Activated naive CD8-positive, alpha-beta T cell treated with anti-CD3 and anti-CD28 coated beads for 36 hours (primary cell): ENCODE results near the gene CST11. TPM values are rescaled to one million over a fixed set of nuclear protein-coding genes. Genes with fewer than 3 reads are reported as not detected.

ENCODE experiments used
- DNase-seq: peaks from one replicate; pipeline ENCODE4 v3.0.0; 2021
- H3K27ac Mint-ChIP-seq: one replicate; pipeline ENCODE4 v1.8.0; 2022; ENCODE audit warnings: mild to moderate bottlenecking, moderate library complexity, mixed read lengths
- H3K27me3 Mint-ChIP-seq: one replicate; pipeline ENCODE4 v1.8.0; 2022; ENCODE audit warnings: mild to moderate bottlenecking, mixed read lengths
- H3K36me3 Mint-ChIP-seq: one replicate; pipeline ENCODE4 v1.8.0; 2021; ENCODE audit warnings: mild to moderate bottlenecking, mixed read lengths
- H3K4me1 Mint-ChIP-seq: one replicate; pipeline ENCODE4 v1.8.0; 2021; ENCODE audit warnings: mixed read lengths
- H3K4me3 Mint-ChIP-seq: one replicate; pipeline ENCODE4 v1.8.0; 2022; ENCODE audit warnings: mild to moderate bottlenecking, moderate library complexity, mixed read lengths
- H3K9me3 Mint-ChIP-seq: one replicate; pipeline ENCODE4 v1.8.0; 2022; ENCODE audit warnings: mixed read lengths
- total RNA-seq, 2 experiments: library from RNA; stranded (reverse); gene quantifications; one replicate each; pipeline ENCODE4 v1.2.3, GENCODE V29; 2021

CST11 gene
- total RNA-seq, 2 experiments from 2014 or later: not detected

DNA sequence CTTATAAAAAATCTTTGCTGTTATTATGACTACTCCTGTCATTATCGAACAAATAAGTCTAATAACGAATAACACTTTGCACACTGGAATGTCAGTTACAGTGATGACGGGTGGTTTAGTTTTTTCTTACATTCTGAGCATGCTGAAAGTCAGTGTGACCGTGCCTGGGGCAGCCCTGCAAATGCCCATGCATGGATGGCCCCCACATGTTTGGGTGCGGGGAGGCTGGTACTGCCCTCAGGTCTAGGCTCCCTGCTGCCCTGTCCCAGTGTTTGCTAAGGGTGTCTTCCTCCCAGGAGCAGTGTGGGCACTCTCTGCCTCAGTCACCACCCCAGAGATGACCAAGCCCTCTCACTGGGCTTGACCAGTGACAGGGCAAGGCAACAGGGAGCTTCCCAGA, 10.2 kb downstream of the CST11 start:
- Mint-ChIP-seq H3K9me3 (no peaks in the 10 kb centered on the region), H3K4me1 (no peaks in the 10 kb centered on the region), H3K36me3 (no peaks in the 10 kb centered on the region), H3K27ac (no peak overlapping the region), H3K27me3 (no peaks in the 10 kb centered on the region), H3K4me3 (no peak overlapping the region)
- DNase-seq: no peak

DNA sequence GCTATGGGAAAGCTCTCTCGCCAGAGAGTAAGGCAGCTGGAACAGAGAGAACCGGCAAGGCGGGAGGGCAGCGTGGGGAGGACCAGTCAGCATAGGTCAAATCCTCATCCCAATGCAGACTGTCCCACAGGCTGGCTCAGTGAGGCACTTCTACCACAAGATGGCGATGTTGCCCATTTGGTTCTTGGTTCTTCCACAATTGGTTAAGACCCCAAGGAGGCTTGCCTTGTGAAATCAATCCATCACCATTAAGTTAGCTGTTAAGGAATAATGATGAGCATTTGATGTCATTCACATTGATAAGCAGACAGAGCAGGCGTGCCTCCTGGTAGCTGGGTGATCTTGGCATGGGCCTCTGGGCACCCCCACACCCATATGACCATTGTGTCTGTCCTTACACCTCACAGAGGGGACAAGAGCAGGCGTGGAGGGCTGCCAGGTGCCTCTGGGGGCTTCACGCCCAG, 10.8 kb downstream of the CST11 start:
- no peaks in the 10 kb centered on the region for H3K36me3 Mint-ChIP-seq
- H3K9me3 Mint-ChIP-seq: no peaks in the 10 kb centered on the region
- no peaks in the 10 kb centered on the region for H3K27me3 Mint-ChIP-seq
- H3K4me1 Mint-ChIP-seq: no peaks in the 10 kb centered on the region
- H3K4me3 Mint-ChIP-seq: no peak overlapping the region
- DNase-seq: peak; percentile 56
- H3K27ac Mint-ChIP-seq: no peak overlapping the region

DNA sequence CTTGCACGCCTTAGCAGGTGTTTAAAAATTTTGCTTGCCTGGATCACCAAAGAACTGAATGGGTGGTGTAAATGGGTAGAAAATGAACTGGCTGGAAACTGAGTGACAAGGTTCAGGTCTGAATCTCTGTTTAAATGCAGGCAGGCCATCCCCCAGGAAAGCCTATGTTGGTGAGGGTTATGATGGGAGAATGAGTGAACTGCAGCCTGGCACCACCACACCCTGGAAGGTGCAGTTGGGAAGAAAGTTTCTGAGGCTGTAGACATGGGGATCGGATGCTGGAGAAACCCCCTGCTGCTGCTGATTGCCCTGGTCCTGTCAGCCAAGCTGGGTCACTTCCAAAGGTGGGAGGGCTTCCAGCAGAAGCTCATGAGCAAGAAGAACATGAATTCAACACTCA, 12.7 kb downstream of the CST11 start:
- Mint-ChIP-seq H3K9me3 (no peaks in the 10 kb centered on the region), H3K4me1 (no peaks in the 10 kb centered on the region)

DNA sequence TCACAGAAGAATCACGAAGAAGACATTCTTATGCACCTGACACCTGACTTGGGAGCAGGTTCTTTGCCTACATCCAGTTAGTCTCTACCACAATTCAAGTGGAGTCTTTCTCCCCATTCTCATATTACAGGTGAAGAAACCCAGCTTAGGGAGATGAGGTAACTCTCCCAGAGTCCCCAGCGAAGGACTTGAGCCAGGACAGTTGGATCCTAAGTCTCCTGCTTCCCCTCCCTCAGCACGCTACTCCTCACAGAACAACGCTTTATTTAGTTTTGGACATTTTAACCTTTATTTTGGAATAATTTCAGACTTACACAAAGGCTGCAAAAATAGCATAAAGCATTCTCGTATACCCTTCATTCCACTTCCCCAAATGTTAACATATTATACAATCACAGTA, 14.0 kb downstream of the CST11 start:
- no peaks in the 10 kb centered on the region for H3K9me3 Mint-ChIP-seq

More for the DNA sequence above, 12.7 kb downstream of the CST11 start:
- Mint-ChIP-seq H3K27ac (no peak overlapping the region), H3K4me3 (no peak overlapping the region), H3K36me3 (no peaks in the 10 kb centered on the region), H3K27me3 (no peaks in the 10 kb centered on the region)
- DNase-seq: no peak

DNA sequence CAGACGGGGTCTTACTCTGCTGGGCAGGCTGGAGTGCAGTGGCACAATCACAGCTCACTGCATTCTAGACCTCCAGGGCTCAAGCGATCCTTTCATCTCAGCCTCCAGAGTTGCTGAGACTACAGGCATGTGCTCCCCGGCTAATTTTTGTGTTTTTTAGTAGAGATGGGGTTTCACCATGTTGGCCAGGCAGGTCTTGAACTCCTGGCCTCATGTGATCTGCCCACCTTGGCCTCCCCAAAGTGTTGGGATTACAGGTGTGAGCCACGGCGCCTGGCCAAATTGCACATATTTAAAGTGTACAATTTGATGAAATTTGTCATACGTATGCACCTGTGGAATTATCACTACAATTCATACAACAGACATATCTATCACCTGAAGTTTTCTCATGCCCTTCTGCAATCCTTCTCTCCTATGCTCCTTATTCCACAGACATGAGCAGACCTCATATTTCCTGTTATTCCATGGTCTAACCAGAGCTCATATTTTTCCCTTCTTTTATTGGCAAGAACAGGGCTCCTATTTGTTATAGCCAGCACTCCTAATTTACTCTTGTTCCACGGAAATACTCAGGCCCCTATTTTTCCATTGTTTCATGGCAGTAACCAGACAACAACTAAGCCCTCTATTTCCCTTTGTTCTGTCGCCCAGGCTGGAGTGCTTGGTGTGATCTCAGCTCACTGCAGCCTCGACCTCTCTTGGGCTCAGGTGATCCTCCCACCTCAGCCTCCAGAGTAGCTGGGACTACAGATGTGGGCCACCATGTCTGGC, 15.4 kb downstream of the CST11 start:
- Mint-ChIP-seq H3K4me3 (no peak overlapping the region), H3K9me3 (no peaks in the 10 kb centered on the region), H3K27ac (no peak overlapping the region), H3K4me1 (no peaks in the 10 kb centered on the region), H3K36me3 (no peaks in the 10 kb centered on the region), H3K27me3 (no peaks in the 10 kb centered on the region)
- no peak for DNase-seq

More for the DNA sequence above, 14.0 kb downstream of the CST11 start:
- H3K4me3 Mint-ChIP-seq: no peak overlapping the region
- H3K36me3 Mint-ChIP-seq: no peaks in the 10 kb centered on the region
- no peaks in the 10 kb centered on the region for H3K27me3 Mint-ChIP-seq
- no peak overlapping the region for H3K27ac Mint-ChIP-seq
- DNase-seq: no peak
- no peaks in the 10 kb centered on the region for H3K4me1 Mint-ChIP-seq

DNA sequence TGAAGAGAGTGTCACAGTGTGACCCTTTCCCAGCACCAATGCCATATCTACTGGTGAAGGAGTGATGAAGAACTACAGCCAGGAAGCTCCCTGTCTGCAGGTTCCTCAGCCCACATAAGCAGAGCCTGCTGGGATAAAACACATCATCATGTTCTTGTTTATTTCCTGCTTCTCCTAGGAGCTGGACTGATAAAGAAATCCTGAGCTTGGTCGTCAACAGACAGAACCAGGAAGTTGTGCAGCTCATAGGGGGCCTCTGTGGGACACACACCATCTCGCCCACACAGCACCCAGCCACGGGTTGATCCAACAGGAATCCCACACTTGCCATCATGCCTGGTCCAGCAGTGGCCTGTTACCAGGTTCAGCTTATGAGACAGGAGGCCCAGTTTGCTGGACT, 16.0 kb downstream of the CST11 start:
- DNase-seq: no peak
- Mint-ChIP-seq H3K36me3 (no peaks in the 10 kb centered on the region), H3K27ac (no peak overlapping the region), H3K27me3 (no peaks in the 10 kb centered on the region), H3K4me1 (no peaks in the 10 kb centered on the region), H3K9me3 (no peaks in the 10 kb centered on the region), H3K4me3 (no peak overlapping the region)

DNA sequence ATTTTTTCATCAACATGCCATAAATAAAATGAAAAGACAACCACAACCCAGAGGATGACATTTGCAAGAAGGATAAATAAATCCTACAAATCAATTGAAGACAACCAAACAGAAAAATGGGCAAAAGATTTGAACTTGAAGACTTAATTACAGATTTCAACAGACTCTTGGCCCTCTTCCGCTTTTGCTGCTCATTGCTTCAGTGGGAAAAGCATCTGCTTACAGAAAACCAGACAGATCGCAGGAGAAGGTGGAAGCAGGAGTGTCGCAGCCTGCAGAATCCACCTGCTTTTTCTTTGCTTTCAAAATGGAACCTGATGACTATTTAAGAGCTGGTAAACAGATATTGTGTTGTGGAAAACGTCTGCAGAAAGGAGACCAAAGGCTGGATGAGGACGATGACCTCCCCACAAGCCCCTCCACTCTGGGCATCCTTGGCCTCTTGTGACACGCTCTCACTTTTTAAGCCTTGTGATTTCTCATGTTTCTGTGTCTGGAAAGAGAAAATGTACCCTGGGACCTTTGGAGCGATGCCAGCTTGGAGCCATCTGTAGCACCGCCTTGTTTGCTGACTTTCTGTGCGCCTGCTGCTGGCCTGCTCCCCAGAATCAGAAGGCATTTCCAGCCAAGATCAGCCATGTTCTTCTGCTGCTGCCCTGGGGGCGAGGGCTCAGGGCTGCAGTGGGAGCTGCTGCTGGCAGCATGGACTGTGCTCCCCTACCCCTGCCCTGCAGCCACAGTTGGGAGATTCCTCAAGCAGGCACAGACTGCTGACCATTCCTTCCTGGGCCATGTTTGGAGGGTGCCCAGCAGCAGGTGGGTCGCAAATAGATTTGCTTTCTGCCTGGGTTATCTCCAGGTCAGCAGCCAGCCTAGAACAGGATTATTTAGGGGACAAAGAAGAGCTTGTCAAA, 16.8 kb downstream of the CST11 start:
- no peaks in the 10 kb centered on the region for H3K27me3 Mint-ChIP-seq
- no peak for DNase-seq
- H3K4me1 Mint-ChIP-seq: no peaks in the 10 kb centered on the region
- H3K36me3 Mint-ChIP-seq: no peaks in the 10 kb centered on the region
- H3K27ac Mint-ChIP-seq: no peak overlapping the region
- H3K4me3 Mint-ChIP-seq: no peak overlapping the region
- H3K9me3 Mint-ChIP-seq: no peaks in the 10 kb centered on the region

DNA sequence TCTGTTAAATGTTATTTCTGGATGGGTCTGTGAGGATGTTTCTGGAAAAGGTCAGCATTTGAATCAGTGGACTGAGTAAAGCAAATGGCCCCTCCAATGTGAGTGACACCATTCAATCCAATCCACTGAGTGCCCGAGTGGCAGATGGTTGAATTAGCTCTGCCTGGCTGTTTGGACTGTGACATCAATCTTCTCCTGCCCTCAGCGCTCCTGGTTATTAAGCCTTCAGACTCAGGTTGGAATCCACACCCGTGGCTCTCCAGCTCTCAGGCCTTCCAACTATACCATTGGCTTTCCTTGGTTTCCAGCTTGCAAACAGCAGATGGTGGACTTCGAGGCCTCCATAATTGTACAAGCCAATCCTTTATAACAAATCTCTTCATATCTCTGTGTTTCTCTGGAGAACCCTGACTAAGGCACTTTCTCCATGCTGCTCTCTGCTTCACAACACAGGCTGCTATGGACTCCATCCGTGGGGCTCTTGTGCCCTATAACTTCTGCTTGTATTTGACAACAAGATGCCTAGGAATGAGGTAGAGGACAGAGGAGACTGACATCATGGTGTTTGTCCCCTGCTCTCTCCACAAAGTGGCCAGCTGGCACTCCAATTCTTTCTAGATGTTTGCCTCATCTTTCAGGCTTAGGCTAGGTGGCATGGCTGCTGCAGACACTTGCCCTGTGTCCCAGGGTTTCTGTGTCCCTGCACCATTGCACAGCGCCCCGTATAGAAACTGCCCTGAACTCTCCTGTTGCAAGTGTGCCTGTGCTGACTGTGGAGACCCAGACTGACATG, 18.0 kb downstream of the CST11 start:
- Mint-ChIP-seq H3K27ac (no peak overlapping the region), H3K4me1 (no peaks in the 10 kb centered on the region), H3K4me3 (no peak overlapping the region), H3K36me3 (no peaks in the 10 kb centered on the region), H3K27me3 (no peaks in the 10 kb centered on the region), H3K9me3 (no peaks in the 10 kb centered on the region)
- DNase-seq: no peak

DNA sequence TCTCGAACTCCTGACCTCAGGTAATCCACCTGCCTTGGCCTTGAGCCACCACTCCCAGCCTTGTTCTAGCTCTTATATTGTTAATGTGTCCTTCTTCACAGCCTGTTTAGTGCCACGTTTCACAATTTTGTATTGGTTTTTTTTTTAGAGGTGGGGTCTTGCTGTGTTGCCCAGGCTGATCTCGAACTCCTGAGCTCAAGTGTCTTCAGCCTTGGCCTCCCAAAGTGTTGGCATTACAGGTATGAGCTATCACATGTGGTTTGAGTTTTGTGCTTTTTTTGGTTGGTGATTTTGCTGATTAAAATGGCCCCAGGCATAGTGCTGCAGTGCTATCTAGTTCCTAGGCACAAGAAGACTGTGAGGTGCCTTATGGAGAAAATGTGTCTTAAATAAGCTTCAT, 19.0 kb downstream of the CST11 start:
- H3K36me3 Mint-ChIP-seq: no peaks in the 10 kb centered on the region
- no peaks in the 10 kb centered on the region for H3K9me3 Mint-ChIP-seq
- no peak overlapping the region for H3K4me3 Mint-ChIP-seq
- no peak for DNase-seq
- H3K27me3 Mint-ChIP-seq: no peaks in the 10 kb centered on the region
- H3K4me1 Mint-ChIP-seq: no peaks in the 10 kb centered on the region
- H3K27ac Mint-ChIP-seq: no peak overlapping the region

DNA sequence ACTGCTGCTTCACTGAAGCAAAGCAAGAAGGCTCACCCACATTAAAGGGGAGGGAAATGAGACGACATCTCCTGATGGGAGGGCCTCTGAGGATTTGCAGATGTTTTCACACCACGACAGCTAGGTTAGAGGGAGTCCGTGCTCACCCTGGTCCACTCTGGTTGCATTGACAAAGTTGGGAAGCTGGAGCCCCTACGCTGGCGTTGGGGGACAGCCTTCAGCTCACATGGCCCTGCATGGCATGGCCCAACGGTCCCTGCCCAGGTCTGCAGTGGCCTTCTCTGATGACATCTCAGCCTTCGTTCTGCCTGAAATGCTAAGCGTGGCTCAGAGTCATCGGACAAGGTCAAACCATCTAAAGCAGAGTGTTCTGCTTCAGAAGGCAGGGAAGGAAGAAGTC, 27.5 kb downstream of the CST11 start:
- no peaks in the 10 kb centered on the region for H3K36me3 Mint-ChIP-seq
- H3K27ac Mint-ChIP-seq: no peak overlapping the region
- H3K27me3 Mint-ChIP-seq: peaks cover 6% of the 10 kb centered on the region
- H3K4me3 Mint-ChIP-seq: no peak overlapping the region
- DNase-seq: no peak
- peaks cover 8% of the 10 kb centered on the region for H3K4me1 Mint-ChIP-seq
- no peaks in the 10 kb centered on the region for H3K9me3 Mint-ChIP-seq

DNA sequence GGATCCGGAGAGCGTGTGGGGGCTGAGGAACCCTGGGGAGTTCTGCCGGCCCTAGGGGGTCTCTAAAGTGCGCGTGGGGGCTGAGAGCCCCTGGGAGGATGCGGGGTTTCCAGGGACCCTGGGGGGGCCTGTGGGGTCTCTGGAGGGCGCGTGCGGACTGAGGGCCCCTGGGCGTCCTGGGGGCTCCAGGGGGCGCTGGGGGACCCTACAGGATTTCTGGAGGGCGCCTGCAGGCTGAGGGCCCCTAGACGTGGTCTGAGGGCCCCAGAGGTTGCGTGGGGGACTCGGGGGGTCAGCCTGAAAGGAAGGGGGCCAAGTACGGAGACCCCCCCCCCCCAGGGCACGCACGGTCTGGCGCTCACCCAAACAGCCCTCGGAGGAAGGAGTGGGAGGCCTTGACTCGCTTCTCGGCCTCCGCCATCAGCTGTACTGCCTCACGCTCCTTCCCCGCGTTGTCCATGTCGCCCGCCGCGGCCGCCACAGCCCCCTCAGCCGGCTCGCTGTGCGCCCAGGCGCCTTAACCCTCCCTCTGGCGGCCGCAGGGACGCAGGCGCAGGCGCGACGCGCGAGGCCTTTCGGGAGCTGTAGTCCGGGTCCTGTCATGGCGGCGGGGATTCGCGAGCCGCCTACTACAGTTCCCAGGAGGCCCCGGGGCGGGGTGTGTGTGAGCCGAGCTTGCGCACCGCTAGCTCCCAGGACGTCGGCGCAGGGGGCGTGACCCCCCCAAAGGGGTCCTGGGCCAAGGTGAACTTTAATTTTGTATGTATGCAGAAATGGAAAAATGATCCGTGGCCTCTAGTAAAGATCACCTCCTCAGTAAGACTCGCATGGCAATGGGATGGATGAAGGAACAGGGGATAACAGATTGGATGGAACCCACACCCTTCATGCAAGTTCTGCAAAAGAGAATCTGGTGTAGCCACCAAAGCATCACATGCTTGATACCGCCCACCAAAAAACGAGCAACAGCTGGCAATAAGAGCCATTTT, 31.4 kb downstream of the CST11 start, which contains the start of gene NAPB:
TSS of gene NAPB (minus strand) at position 546 of the 989 bp plus-strand sequence. CDS start at position 460, 86 bp downstream.
- Mint-ChIP-seq H3K4me3 (peak within 1 kb of the TSS; percentile 86), H3K4me1 (peaks cover 28% of the 10 kb centered on the region), H3K36me3 (no peaks in the 10 kb centered on the region), H3K27ac (peak within 1 kb of the TSS; percentile 79), H3K9me3 (no peaks in the 10 kb centered on the region), H3K27me3 (peaks cover 6% of the 10 kb centered on the region)
- peak; percentile 94 for DNase-seq

DNA sequence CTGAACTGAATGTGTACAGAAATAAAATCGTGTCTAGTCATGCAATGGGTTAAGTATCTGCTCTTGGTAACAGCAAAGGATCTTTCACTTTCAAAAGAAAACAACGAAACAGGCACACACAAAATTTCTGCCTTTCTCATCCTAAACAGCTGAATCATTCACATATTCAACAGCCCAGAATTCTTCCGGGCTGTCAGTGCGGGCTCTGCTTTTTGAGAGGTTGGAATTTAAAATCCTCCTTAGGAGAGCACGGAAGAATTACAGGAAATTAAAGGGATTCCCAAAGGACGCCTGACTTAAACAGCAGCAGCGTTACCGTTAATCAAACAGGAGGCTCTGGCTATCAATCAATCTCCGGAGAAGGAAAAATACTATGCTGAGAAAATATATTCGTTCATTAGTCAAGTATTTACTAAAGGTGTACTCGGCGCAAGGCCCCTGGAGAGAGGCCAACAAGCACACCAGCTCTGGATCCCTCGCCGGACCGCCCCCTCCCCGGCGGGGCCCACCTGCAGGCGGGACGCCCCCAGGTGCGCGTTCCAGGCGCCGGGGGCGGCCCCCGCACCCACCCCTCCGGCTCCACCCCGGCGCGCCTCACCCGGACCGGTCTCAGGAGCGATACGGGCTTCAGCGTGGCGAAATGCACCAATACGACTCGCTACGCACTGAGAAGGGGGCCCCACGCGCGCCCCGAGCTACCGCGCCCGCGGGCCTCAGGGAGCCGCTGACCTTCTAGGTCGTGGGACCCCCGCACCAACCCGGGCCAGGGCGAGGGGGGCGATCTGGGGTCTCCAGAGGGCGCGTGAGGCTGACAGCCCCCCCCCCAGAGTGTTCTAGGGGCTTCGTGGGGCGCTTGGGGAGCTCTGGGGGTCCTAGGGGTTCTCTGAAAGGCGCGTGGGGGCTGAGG, 32.4 kb downstream of the CST11 start:
- peak overlapping the region; percentile 85 for H3K27ac Mint-ChIP-seq
- DNase-seq: peak; percentile 65

DNA sequence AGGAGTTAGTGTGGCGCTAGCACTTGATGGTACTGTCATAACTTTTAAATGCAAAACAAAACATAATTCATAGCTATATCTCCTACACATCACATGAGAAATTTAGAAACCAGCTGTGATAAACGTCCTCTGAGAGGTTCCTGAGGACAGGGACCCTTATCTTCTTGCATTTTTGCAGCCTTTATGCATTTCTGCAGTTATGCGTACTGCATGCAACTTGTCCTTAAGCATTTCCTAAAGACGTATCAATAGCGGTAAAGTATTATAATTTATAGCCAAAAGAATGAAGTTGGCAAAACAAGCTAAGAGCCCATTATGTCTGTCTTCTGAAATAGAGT, 33.0 kb downstream of the CST11 start:
- Mint-ChIP-seq H3K27ac (peak overlapping the region; percentile 85), H3K27me3 (peaks cover 2% of the 10 kb centered on the region), H3K36me3 (no peaks in the 10 kb centered on the region), H3K4me1 (peaks cover 38% of the 10 kb centered on the region), H3K4me3 (peak overlapping the region; percentile 86), H3K9me3 (no peaks in the 10 kb centered on the region)
- no peak for DNase-seq

More for the DNA sequence above, 32.4 kb downstream of the CST11 start:
- H3K9me3 Mint-ChIP-seq: no peaks in the 10 kb centered on the region
- H3K4me3 Mint-ChIP-seq: peak overlapping the region; percentile 86
- peaks cover 36% of the 10 kb centered on the region for H3K4me1 Mint-ChIP-seq
- H3K36me3 Mint-ChIP-seq: no peaks in the 10 kb centered on the region
- peaks cover 6% of the 10 kb centered on the region for H3K27me3 Mint-ChIP-seq
